Kidney (tissue), 14 donors: ENCODE measurements around the gene FGF12. TPM values are rescaled to one million over a fixed set of nuclear protein-coding genes. Genes with fewer than 3 reads are reported as not detected.

Source experiments
- DNase-seq, 5 donors: peaks; one replicate each; pipeline ENCODE4 v3.0.0-alpha.2; 2013 to 2020
- FAIRE-seq: peaks from 2 replicates; lab custom pipeline; 2012; peaks lifted over from hg19 to GRCh38; lab: Jason Lieb, UNC
- H3K27ac ChIP-seq, 2 donors: one replicate each; pipeline ENCODE4 v1.7.0; 2013; ENCODE audit warnings: low read depth in 2 of 2, low read length in 2 of 2, inconsistent platforms in 1 of 2
- H3K27me3 ChIP-seq: one replicate; pipeline ENCODE4 v1.7.1; 2013; ENCODE audit warnings: low read length, inconsistent platforms; ENCODE audit not compliant: control insufficient read depth, insufficient read depth
- H3K36me3 ChIP-seq, 3 donors: one replicate each; pipeline versions ENCODE4 v1.7.0 to v1.7.1; 2013; ENCODE audit warnings: low read length in 3 of 3, control low read depth in 1 of 3, inconsistent platforms in 1 of 3; ENCODE audit not compliant: insufficient read depth in 3 of 3, control insufficient read depth in 2 of 3
- H3K4me1 ChIP-seq, 3 donors: one replicate each; pipeline versions ENCODE4 v1.7.0 to v1.7.1; 2013; ENCODE audit warnings: low read length in 3 of 3, inconsistent platforms in 1 of 3, low read depth in 1 of 3; ENCODE audit not compliant: control insufficient read depth in 2 of 3, insufficient read depth in 2 of 3
- H3K4me3 ChIP-seq, 3 donors: one replicate each; pipeline versions ENCODE4 v1.7.0 to v1.8.1; 2013; ENCODE audit warnings: low read length in 3 of 3, control low read depth in 1 of 3, inconsistent platforms in 1 of 3
- H3K9ac ChIP-seq, 3 donors: one replicate each; pipeline versions ENCODE4 v1.7.0 to v1.7.1; 2013; ENCODE audit warnings: low read length in 3 of 3, control low read depth in 1 of 3, inconsistent platforms in 1 of 3
- H3K9me3 ChIP-seq, 3 donors: one replicate each; pipeline versions ENCODE4 v1.7.0 to v1.7.1; 2013; ENCODE audit warnings: low read length in 3 of 3, control low read depth in 1 of 3, inconsistent platforms in 1 of 3; ENCODE audit not compliant: control insufficient read depth in 2 of 3, insufficient read depth in 1 of 3
- intact Hi-C: fragments of 100-400 bp; cut with DNase I; formaldehyde crosslinking; loops from one replicate; pipeline ENCODE4 v1.11.1; 2022
- polyA plus RNA-seq: library from polyadenylated mRNA; stranded (reverse); fragments of 350-450 nt; fragmentation: Illumina TruSeq; extraction: RNeasy Lipid Tissue Mini Kit (QIAGEN cat#74804); gene quantifications from one replicate; pipeline ENCODE4 v1.2.3, GENCODE V29; 2014; ENCODE audit warnings: low read depth, low replicate concordance; ENCODE audit not compliant: insufficient read depth
- total RNA-seq: library from RNA; stranded (reverse); fragmentation: NEBNext Ultra II Directional; extraction: Animal tissue kit (Norgen Biotek cat#: 25700); gene quantifications from one replicate; pipeline ENCODE4 v1.2.1, GENCODE V29; 2021
- TF ChIP-seq, protein P1 (sequence below): IDR thresholded peaks from 3 replicates; pipeline ENCODE4 v1.5.1; 2012; ENCODE audit warnings: mild to moderate bottlenecking, moderate library complexity, borderline replicate concordance; ENCODE audit not compliant: insufficient read depth; ENCODE audit errors: extremely low read depth
- donor health status: control.
- donor health status: control.
- donor health status: control.
- donor health status: control.
- donor health status: control.
- donor health status: DM: yes; HTN: yes; CAD: no.
- donor health status: Normal renal cell carcinoma (clear cell type).

The FGF12 gene
- total and polyA plus RNA-seq, 2 donors from 2014 or later, result 1.8 to 3.7 TPM

DNA sequence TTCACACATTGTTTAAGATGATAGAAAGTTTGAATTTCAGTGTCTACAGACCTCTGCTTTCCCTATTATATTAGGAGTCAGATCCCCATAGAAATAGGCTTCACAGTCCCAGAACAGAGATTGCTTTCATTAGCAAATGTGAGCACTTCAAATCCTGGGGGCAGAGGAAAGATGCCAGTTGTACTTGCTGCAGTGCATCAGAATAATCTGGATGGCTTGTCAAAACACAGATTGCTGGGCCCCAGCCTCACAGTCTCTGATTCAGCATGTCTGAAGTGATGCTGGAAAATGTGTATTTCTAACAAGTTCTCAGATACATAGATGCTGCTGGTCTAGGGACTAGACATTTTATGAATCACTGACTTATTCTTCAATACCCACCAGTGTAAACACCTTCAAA is 375.2 kb downstream of the FGF12 start:
- no peak overlapping the region for H3K4me3 ChIP-seq
- FAIRE-seq (no peak), DNase-seq (no peak)
- no peak overlapping the region for H3K27ac ChIP-seq
- no peak overlapping the region for H3K9ac ChIP-seq
- TF ChIP-seq, protein P1, sequence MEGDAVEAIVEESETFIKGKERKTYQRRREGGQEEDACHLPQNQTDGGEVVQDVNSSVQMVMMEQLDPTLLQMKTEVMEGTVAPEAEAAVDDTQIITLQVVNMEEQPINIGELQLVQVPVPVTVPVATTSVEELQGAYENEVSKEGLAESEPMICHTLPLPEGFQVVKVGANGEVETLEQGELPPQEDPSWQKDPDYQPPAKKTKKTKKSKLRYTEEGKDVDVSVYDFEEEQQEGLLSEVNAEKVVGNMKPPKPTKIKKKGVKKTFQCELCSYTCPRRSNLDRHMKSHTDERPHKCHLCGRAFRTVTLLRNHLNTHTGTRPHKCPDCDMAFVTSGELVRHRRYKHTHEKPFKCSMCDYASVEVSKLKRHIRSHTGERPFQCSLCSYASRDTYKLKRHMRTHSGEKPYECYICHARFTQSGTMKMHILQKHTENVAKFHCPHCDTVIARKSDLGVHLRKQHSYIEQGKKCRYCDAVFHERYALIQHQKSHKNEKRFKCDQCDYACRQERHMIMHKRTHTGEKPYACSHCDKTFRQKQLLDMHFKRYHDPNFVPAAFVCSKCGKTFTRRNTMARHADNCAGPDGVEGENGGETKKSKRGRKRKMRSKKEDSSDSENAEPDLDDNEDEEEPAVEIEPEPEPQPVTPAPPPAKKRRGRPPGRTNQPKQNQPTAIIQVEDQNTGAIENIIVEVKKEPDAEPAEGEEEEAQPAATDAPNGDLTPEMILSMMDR, result no peak
- no peaks in the 10 kb centered on the region for H3K36me3 ChIP-seq
- no peaks in the 10 kb centered on the region for H3K9me3 ChIP-seq
- no peaks in the 10 kb centered on the region for H3K27me3 ChIP-seq
- no peaks in the 10 kb centered on the region for H3K4me1 ChIP-seq
- intact Hi-C loops, result no loop called here

GRCh38 chr3:192351441-192351840 is 375.9 kb downstream of the FGF12 start:
- no peak for FAIRE-seq
- H3K9me3 ChIP-seq, result no peaks in the 10 kb centered on the region
- H3K4me1 ChIP-seq, result no peaks in the 10 kb centered on the region
- DNase-seq, result no peak
- no peaks in the 10 kb centered on the region for H3K27me3 ChIP-seq
- TF ChIP-seq, protein P1, result no peak
- no peak overlapping the region for H3K9ac ChIP-seq
- H3K36me3 ChIP-seq, result no peaks in the 10 kb centered on the region
- intact Hi-C loops, result no loop called here
- H3K4me3 ChIP-seq, result no peak overlapping the region
- no peak overlapping the region for H3K27ac ChIP-seq

- Histone ChIP-seq H3K4me1 (no peaks in the 10 kb centered on the region), H3K27me3 (no peaks in the 10 kb centered on the region), H3K27ac (no peak overlapping the region), H3K9ac (no peak overlapping the region), H3K36me3 (no peaks in the 10 kb centered on the region), H3K9me3 (no peaks in the 10 kb centered on the region), H3K4me3 (no peak overlapping the region)
- FAIRE-seq (no peak), DNase-seq (peak in 2 of 5 donors; percentile 6 to 17)
- intact Hi-C loops, result no loop called here
- TF ChIP-seq, protein P1, result no peak
These were observed 387.3 kb downstream of the FGF12 start for GRCh38 chr3:192340031-192340430.

GRCh38 chr3:192339214-192339613 is 388.1 kb downstream of the FGF12 start:
- DNase-seq (no peak), FAIRE-seq (no peak)
- intact Hi-C loops, result no loop called here
- TF ChIP-seq, protein P1, result no peak
- no peak overlapping the region for H3K27ac ChIP-seq
- no peak overlapping the region for H3K4me3 ChIP-seq
- no peaks in the 10 kb centered on the region for H3K36me3 ChIP-seq
- H3K9ac ChIP-seq, result no peak overlapping the region
- no peaks in the 10 kb centered on the region for H3K4me1 ChIP-seq
- H3K9me3 ChIP-seq, result no peaks in the 10 kb centered on the region
- H3K27me3 ChIP-seq, result no peaks in the 10 kb centered on the region
